ENCODE measurements around the gene NPAS2. TPM values are rescaled to one million over a fixed set of nuclear protein-coding genes. Genes with fewer than 3 reads are reported as not detected.
A peak's percentile ranks its signal among the peaks of the same experiment; 100 is the strongest.

The NPAS2 gene
- total RNA-seq, 1 experiment from 2014 or later: 0.16 TPM

DNA sequence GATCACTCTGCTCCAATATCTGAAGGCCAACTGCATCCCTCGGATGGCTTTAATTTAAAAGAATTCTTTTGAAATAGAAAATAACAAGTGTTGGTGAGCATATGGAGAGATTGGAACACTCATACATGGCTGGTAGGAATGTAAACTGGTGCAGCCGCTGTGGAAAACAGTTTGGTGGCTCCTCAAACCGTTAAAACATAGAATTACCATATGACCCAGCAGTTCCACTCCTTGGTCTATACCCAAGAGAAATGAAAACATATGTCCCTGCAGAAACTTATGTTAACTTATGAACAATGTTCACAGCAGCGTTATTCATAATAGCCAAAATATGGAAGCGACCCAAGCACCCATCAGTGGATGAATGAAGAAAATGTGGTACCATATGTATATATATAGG lies 60.1 kb downstream of the NPAS2 start:
- no peak overlapping the region for H3K4me3 ChIP-seq
- no peak for DNase-seq
- H3K27me3 ChIP-seq: no peaks in the 10 kb centered on the region

DNA sequence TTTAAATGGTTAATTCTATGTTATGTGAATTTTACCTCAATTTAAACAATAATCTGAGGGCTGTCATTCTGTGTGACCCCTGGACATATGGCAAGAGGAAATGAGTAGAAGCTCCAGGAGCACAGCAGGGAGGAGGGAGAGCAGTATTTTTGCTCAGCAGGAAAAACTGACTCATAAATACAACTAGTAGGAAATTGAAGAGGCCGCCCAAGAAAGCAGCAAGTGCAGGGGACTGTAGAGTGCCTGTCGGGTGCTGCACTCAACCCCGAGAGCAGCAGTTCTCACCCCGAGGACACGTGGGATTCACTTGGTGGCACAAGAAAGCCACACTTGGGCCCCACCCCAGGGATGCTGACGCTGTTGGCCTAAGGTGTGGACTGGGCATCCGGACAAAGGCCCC lies 60.8 kb downstream of the NPAS2 start:
- Histone ChIP-seq H3K4me3 (no peak overlapping the region), H3K36me3 (no peaks in the 10 kb centered on the region), H3K9me3 (no peaks in the 10 kb centered on the region), H3K27me3 (no peaks in the 10 kb centered on the region)
- DNase-seq: peak; percentile 24

More for the DNA sequence above, 60.1 kb downstream of the NPAS2 start:
- Histone ChIP-seq H3K9me3 (no peaks in the 10 kb centered on the region), H3K36me3 (no peaks in the 10 kb centered on the region)

DNA sequence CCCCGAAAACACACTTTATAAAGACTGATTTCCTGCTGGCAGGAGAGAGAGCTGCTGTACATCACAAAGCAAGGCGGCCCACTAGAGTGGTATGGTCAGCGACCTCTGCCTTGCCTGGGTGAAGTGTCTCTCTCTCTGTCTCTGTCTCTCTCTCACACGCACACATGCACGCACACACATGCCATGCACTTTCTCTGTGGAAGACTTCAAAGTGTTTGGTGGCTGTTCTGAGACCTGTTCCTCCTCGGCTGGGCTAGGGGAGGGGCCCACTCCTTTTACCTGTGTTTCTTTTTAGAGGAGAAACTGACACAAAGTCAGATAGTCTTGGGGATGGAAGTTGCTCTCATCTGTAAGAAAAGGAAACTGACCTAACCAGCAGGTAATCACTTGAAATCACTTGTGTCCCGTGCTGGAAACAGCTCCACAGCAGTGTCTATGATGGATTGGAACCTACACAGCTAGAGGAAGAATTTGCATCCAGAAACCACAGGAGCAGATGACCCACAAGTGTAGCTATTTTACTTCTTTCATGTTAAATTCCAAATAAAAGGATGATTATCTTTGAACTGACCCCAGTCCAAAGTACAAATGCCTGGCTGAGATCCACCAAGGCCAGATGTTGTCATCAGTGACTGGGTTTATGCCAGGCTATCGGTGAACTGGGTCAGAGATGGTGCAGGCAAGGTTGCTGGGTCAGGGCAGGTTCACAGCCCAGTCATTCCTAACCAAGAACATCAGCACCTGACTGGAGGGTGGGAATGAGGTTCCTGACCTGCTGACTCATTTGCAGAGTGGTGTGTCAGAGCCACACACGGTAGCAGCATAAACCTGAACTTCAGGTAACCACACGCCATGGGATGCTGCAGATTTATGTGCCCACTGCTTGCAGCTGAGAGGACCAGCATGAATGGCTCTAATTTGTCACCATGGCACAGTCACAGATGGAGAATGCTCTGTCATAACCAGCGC lies 63.0 kb downstream of the NPAS2 start:
- Histone ChIP-seq H3K36me3 (no peaks in the 10 kb centered on the region), H3K27me3 (no peaks in the 10 kb centered on the region), H3K9me3 (no peaks in the 10 kb centered on the region), H3K4me3 (no peak overlapping the region)
- no peak for DNase-seq

DNA sequence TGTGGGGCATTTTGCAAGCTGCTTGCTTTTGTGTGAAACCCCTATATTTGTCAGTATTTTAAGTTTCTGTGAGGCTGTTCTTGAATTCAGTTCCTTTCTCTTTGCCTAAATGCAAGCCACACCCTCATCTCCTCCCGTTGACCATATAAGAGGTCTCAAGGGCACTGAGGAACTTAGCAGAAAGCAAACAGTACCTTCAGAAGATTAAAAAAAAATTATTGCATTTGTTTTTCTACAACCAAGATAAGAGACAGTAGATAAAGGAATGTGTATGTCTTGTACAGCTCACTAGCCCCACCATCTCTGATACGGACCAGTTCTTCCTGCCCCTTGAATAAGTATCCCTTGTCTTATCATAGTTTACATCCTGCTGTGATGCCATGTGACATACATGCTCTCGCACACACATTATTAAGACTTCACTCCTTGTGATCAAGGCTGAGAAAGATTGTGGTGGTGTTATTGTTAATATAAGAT lies 64.2 kb downstream of the NPAS2 start:
- Histone ChIP-seq H3K36me3 (no peaks in the 10 kb centered on the region), H3K9me3 (no peaks in the 10 kb centered on the region), H3K27me3 (no peaks in the 10 kb centered on the region), H3K4me3 (no peak overlapping the region)
- no peak for DNase-seq

DNA sequence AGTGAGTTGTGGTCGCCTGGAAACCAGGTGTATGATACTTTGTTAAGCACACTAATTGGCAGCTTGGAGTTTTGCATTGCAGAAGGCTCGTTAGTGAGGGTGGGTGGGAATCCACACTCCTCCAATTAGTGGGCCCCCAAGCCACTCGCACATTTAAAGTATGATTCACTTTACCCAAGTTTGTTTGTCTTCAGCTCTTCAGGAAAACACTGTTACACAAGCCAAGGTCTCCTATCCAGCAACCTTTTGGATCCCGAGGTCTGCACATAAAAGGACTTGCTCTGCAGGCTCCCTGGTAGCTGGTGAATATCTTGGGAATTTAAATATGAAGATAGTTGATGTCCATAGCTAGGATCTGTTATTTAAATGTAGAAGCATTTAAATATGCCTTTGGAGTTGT lies 66.1 kb downstream of the NPAS2 start:
- no peak for DNase-seq
- Histone ChIP-seq H3K4me3 (no peak overlapping the region), H3K36me3 (no peaks in the 10 kb centered on the region), H3K9me3 (no peaks in the 10 kb centered on the region), H3K27me3 (no peaks in the 10 kb centered on the region)

DNA sequence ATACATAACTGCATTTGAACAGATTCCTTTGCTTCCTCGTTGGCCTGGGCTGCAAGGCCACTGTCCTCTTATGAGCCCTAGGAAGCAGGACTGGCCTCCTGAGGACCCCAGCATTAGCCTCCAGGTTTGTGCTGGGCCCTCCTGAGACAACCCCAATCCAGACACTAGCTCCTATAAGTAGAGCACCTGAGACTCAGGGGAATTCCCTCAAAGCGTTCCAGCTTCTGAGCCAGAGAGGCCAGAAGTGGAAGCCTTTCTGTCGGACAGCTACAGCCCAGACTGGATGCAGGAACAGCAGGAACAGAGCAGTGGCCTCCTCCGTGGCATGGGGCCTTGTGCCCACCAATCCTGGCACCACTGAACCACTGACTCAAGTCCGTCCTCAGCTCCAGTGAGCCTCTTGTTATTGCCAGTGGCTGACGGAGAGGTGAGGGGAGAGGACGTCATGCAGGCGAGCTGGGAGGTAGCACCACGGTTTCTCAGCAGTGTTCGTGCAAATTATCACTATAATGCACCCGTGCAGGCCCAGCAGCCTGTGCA lies 67.2 kb downstream of the NPAS2 start:
- Histone ChIP-seq H3K9me3 (no peaks in the 10 kb centered on the region), H3K36me3 (no peaks in the 10 kb centered on the region), H3K27me3 (no peaks in the 10 kb centered on the region), H3K4me3 (no peak overlapping the region)
- DNase-seq: no peak

DNA sequence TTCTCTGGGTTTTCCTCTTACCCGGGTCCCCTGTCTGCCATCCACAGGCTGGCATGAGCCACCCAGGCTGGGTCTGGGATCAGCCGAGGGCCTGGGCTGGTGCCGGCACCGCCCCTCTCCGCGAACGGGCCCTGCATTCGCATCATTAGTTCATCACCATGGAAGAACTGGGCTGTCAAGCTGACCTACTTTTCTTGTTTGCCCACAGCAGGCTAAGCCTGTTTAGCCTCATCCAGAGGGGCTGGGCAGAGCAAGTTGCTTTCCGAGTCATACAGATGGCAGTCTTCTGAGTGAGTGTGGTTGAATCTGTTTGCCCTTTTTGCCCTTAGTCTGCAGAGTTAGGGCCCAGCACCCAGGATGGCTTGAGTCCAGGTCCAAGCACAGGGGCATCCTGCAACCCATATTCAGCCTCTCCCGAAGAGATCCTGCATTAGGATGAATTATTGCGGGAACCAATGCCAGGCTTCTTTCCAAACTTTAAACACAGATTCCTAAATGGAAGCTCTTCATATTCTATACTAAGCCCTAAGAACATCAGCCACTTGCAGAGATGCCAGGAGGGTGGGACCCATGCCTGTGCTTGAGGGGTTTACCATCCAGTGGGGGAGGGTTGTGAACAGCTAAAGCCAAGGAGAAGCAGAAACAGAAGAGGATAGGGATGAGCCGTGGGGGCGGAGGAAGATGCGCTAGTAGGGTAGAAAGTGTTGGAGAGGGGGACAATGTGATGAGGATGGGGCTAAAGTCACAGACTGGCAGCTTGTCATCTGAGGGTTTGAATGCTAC lies 68.0 kb downstream of the NPAS2 start:
- no peak overlapping the region for H3K4me3 ChIP-seq
- no peaks in the 10 kb centered on the region for H3K36me3 ChIP-seq
- no peaks in the 10 kb centered on the region for H3K27me3 ChIP-seq
- no peak for DNase-seq
- H3K9me3 ChIP-seq: no peaks in the 10 kb centered on the region

DNA sequence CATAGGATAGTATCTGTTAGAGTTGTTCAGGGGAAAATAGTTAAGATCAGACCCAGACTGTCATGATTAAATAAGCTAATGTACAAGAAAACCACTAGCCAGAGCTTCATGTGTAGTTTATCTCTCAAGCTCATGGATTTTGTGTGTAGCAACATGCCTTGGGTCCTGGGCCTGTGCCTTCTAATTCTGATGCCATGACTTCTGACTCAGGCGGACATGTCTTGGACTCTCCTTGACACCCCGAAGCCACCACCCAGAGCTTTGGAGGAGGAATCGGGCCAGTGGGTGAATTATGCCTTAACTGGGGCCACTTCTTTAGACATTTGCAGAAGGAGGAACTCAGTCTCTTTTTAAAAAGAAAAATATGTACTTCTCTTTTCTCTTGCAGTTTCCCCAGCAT lies 68.7 kb downstream of the NPAS2 start:
- Histone ChIP-seq H3K36me3 (no peaks in the 10 kb centered on the region), H3K4me3 (no peak overlapping the region), H3K27me3 (no peaks in the 10 kb centered on the region), H3K9me3 (no peaks in the 10 kb centered on the region)
- DNase-seq: no peak

DNA sequence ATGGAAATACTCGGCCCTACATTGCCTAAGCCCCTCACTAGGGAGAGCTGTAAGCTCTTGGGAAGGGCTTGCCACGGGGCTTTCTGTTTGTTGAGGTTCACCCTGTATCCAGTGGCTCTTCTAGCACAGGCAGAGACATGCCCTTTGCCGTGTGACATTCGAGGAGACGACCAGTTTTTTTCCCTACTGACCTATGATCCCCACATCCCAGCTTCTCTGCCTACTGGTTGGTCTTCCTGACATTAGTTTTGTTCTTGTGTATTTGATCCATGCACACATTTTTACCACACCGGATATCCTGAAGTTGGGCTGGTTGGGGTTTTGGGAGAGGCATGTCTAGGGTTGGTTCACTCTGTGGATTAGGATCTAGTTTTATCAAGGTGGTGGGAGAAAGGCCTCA lies 69.3 kb downstream of the NPAS2 start:
- DNase-seq: no peak

DNA sequence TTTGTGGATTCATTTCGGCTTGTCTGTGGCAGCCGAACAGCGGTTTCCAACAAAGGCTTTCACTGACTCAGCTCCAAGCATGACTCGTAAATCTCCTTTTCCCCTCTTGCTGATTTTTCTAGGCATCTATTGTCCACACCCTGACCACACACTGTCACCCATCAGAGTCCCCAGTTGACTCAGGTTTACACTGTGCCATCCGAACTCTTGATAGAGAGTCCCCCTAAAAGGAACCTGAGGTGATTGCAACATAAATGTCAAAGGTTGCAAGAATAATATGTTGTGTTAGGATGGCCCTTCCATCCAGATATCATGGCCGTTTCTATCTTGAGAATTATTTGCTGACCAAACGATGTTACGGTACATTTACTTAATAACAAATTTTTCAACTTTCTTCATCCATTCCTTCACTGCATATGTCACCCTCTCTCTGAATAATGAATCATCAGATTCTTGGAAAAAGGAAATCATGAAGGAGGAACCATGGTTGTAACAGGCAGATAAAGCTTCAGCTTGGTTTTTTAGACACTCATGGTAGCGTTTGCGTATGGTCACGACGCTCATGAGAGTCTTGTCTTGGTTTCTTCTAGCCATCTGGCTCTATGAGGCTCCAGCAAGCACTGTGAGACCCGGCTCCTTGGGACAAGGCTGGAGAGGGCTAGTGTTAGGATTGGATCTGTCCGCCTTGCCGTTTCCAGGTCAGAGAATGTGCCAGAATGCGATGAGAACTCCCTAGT lies 72.1 kb downstream of the NPAS2 start:
- Histone ChIP-seq H3K36me3 (no peaks in the 10 kb centered on the region), H3K9me3 (no peaks in the 10 kb centered on the region), H3K27me3 (no peaks in the 10 kb centered on the region), H3K4me3 (no peak overlapping the region)
- DNase-seq: no peak

More for the DNA sequence above, 69.3 kb downstream of the NPAS2 start:
- no peak overlapping the region for H3K4me3 ChIP-seq
- no peaks in the 10 kb centered on the region for H3K9me3 ChIP-seq
- no peaks in the 10 kb centered on the region for H3K36me3 ChIP-seq
- H3K27me3 ChIP-seq: no peaks in the 10 kb centered on the region

DNA sequence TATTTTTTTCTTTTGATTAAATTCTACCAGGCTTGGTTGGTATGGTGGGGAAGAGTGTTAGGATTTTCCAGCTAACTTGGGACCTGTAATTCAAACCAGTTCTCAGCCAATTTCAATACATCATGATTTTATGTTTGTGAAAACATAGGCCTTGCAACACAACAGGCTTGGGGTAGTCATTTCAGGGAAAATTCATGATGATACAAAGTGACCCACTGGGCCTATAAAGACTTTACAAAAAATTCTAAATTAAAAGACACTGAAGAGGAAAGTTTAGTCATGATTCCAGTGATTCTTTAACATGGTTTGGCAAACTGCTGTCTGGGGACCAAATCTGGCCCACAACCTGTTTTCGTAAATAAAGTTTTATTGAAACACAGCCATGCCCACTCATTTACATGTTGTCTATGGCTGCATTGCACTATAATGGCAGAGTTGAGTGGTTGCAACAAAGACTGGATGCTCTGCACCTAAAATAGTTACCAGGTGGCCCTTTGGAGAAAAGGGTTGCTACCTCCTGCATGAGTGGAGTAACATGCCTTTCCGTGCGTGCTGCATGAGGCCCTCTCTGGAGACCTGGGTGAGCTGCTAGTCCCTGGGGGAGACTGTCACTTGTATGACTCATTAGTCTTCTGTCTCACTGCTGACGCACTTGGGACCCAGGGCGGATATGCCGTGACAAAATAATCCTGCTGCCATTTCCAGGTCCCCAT lies 73.6 kb downstream of the NPAS2 start:
- no peak overlapping the region for H3K4me3 ChIP-seq
- H3K27me3 ChIP-seq: no peaks in the 10 kb centered on the region
- H3K36me3 ChIP-seq: no peaks in the 10 kb centered on the region
- H3K9me3 ChIP-seq: no peaks in the 10 kb centered on the region
- no peak for DNase-seq

DNA sequence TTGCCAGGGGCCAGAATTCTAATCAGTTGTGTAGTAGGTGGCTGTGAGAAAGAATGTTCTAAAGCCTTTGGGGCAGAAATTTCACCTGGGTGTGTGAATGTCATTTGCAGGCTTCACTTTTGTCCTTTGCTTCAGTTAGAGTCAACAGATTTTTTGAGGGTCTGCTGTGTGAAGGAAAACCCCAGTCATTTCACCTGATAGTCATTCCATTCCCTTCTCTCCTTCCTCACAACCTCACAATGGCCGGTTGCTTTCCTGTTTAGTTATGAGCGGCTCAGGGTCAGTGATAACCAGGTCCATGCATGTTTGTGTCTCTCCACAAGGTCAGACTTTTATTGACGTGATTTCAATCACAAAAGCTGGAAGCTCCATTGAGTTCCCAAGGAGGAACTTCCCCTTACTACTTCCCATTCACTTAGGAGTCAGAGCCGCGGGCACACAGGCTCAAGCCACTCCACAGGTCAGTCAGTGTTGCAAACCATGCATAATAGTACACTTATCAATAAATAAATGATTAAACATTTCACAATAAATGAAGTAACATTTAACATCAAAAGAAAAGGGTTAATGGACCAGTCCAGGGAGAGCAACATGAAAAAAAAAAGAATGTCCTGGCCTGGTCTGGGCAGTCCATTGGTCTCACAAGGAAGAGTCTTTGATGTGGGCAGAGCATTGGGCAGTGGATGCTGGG lies 74.3 kb downstream of the NPAS2 start:
- Histone ChIP-seq H3K36me3 (no peaks in the 10 kb centered on the region), H3K9me3 (no peaks in the 10 kb centered on the region), H3K27me3 (no peaks in the 10 kb centered on the region), H3K4me3 (no peak overlapping the region)
- DNase-seq: no peak

DNA sequence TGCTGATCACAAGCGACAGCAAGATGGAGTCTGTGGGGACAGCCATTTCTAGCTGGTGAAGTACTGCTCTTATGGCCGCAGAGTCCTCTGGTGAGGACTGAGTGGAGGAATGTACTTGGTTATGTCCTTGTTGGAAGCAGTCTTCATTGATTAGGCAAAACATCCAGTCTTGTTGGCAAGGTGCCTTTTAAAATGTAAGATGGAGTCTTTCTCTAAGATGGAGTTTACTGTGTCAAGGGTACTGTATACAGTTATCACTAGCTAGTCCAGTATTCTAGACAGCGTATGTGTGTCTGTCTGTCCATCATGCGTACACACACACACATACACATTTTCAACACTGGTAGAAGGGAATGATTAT lies 74.8 kb downstream of the NPAS2 start:
- H3K36me3 ChIP-seq: no peaks in the 10 kb centered on the region
- no peaks in the 10 kb centered on the region for H3K27me3 ChIP-seq
- no peaks in the 10 kb centered on the region for H3K9me3 ChIP-seq
- no peak overlapping the region for H3K4me3 ChIP-seq
- DNase-seq: no peak

DNA sequence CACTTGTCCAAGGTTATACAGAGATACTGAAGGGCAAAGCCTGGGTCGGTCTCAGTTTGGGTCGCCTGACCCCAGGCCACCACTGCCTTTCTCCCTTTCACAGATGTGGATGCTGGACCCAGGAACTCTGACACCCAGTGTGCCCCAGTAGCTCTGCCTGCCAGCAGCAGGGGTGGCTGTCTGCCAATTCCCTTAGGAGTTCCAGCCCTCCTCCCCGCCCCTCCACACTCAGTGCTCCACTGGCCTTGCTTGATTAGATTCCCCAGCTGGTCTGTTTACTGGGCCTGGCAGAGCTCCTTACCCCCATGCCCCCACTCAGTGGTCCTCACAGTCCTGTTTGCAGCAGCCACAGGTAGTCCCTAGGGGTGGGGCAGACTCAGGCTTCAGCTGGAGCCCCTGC lies 75.5 kb downstream of the NPAS2 start:
- no peaks in the 10 kb centered on the region for H3K9me3 ChIP-seq
- no peak overlapping the region for H3K4me3 ChIP-seq
- no peaks in the 10 kb centered on the region for H3K36me3 ChIP-seq
- DNase-seq: no peak
- no peaks in the 10 kb centered on the region for H3K27me3 ChIP-seq

DNA sequence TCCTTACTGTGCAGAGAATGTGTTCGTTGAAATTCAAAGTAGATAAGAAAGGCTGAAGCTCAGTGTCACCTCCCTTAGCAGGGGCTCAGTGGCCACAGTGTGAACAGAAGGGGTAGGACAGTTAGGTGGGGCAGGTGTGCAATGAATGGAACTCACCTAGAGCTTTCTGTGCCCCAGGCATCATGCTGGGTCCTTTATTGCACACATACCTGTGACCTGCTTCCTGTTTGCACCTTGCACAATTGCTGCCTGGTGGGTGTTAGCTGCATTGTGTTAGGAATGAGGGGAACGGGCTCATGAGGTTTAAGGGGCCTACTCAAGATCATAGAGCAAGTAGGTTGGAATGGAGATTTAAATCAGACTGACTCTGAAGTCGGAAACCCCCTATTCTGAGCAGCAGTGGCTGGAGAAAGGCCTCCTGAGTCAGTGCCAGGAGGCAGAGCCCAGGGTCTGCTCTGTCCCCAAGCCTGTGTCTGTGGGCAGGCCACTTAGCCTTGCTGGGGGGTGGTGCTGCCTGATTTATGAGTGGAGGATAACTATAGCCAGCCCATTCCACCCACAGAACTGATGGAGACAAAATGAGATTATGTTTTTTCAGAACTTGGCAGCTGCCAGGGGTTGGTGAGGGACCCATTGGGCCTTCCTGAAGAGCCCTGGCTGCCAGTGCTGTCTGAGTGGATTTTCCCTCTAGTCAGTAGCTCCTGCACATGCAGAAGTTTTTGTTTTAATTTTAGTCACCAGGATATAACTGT lies 76.2 kb downstream of the NPAS2 start:
- no peak overlapping the region for H3K4me3 ChIP-seq
- no peaks in the 10 kb centered on the region for H3K27me3 ChIP-seq
- DNase-seq: no peak
- no peaks in the 10 kb centered on the region for H3K36me3 ChIP-seq
- no peaks in the 10 kb centered on the region for H3K9me3 ChIP-seq
